ENCODE measurements around the gene MICALL2.

The MICALL2 gene

GRCh38 chr7:1496531-1497292, 37.4 kb upstream of the MICALL2 start:
- FAIRE-seq (no peak), DNase-seq (ENCODE audit: insufficient read length, low spot score) (no peak)
- TF ChIP-seq CTCF (IDR thresholded peaks at IDR 0.05; ENCODE audit: insufficient read depth, missing control alignments), result no peak

GRCh38 chr7:1495564-1496242, 36.4 kb upstream of the MICALL2 start:
- FAIRE-seq (no peak), DNase-seq (ENCODE audit: insufficient read length, low spot score) (no peak)
- TF ChIP-seq CTCF (IDR thresholded peaks at IDR 0.05; ENCODE audit: insufficient read depth, missing control alignments), result no peak

GRCh38 chr7:1494866-1495563, 35.7 kb upstream of the MICALL2 start:
- no peak for FAIRE-seq
- TF ChIP-seq CTCF (IDR thresholded peaks at IDR 0.05; ENCODE audit: insufficient read depth, missing control alignments), result no peak
- no peak for DNase-seq (ENCODE audit: insufficient read length, low spot score)

- TF ChIP-seq CTCF (IDR thresholded peaks at IDR 0.05; ENCODE audit: insufficient read depth, missing control alignments), result no peak
- DNase-seq (ENCODE audit: insufficient read length, low spot score) (no peak), FAIRE-seq (no peak)
Measured at GRCh38 chr7:1494447-1494846, 35.2 kb upstream of the MICALL2 start.

- TF ChIP-seq CTCF (IDR thresholded peaks at IDR 0.05; ENCODE audit: insufficient read depth, missing control alignments), result no peak
- no peak for FAIRE-seq
- no peak for DNase-seq (ENCODE audit: insufficient read length, low spot score)
Measured at GRCh38 chr7:1493571-1493970, 34.3 kb upstream of the MICALL2 start.

GRCh38 chr7:1493129-1493528, 33.9 kb upstream of the MICALL2 start:
- no peak for TF ChIP-seq CTCF (IDR thresholded peaks at IDR 0.05; ENCODE audit: insufficient read depth, missing control alignments)
- FAIRE-seq (no peak), DNase-seq (ENCODE audit: insufficient read length, low spot score) (no peak)

Data from D721Med (cell line).